Osteocyte (in vitro differentiated cells): ENCODE results near the gene ABHD11. TPM values are rescaled to one million over a fixed set of nuclear protein-coding genes. Genes with fewer than 3 reads are reported as not detected.

ENCODE experiments used
- DNase-seq: peaks from one replicate; pipeline ENCODE4 v3.0.0; 2021; ENCODE audit warnings: mixed read lengths; ENCODE audit not compliant: unreplicated experiment; ENCODE audit errors: extremely low spot score
- H3K27ac Mint-ChIP-seq: one replicate; pipeline ENCODE4 v1.8.0; 2021; ENCODE audit warnings: mild to moderate bottlenecking, mixed read lengths; ENCODE audit not compliant: unreplicated experiment
- H3K27me3 Mint-ChIP-seq: one replicate; pipeline ENCODE4 v1.8.0; 2021; ENCODE audit warnings: mixed read lengths; ENCODE audit not compliant: unreplicated experiment
- H3K36me3 Mint-ChIP-seq: one replicate; pipeline ENCODE4 v1.8.0; 2021; ENCODE audit warnings: mixed read lengths; ENCODE audit not compliant: unreplicated experiment
- H3K4me1 Mint-ChIP-seq: one replicate; pipeline ENCODE4 v1.8.0; 2021; ENCODE audit warnings: mixed read lengths; ENCODE audit not compliant: unreplicated experiment
- H3K4me3 Mint-ChIP-seq: one replicate; pipeline ENCODE4 v1.8.0; 2021; ENCODE audit warnings: mild to moderate bottlenecking, moderate library complexity, mixed read lengths; ENCODE audit not compliant: unreplicated experiment
- H3K9me3 Mint-ChIP-seq: one replicate; pipeline ENCODE4 v1.8.0; 2021; ENCODE audit warnings: mixed read lengths; ENCODE audit not compliant: unreplicated experiment
- total RNA-seq: library from RNA; stranded (reverse); gene quantifications from 2 replicates; pipeline ENCODE4 v1.2.1, GENCODE V29; 2021
- TF ChIP-seq, protein P1 (sequence below): fragments of 200-600 bp; sonication (generic); IDR thresholded peaks from 2 replicates; pipeline ENCODE4 v1.5.0; 2021; ENCODE audit warnings: antibody characterized with exemption, mild to moderate bottlenecking, moderate library complexity

Gene ABHD11
- total RNA-seq, 1 donor from 2014 or later: 17.4 TPM

GRCh38 chr7:73703757-73704639 is 34.6 kb downstream of the ABHD11 start:
- TF ChIP-seq, protein P1, sequence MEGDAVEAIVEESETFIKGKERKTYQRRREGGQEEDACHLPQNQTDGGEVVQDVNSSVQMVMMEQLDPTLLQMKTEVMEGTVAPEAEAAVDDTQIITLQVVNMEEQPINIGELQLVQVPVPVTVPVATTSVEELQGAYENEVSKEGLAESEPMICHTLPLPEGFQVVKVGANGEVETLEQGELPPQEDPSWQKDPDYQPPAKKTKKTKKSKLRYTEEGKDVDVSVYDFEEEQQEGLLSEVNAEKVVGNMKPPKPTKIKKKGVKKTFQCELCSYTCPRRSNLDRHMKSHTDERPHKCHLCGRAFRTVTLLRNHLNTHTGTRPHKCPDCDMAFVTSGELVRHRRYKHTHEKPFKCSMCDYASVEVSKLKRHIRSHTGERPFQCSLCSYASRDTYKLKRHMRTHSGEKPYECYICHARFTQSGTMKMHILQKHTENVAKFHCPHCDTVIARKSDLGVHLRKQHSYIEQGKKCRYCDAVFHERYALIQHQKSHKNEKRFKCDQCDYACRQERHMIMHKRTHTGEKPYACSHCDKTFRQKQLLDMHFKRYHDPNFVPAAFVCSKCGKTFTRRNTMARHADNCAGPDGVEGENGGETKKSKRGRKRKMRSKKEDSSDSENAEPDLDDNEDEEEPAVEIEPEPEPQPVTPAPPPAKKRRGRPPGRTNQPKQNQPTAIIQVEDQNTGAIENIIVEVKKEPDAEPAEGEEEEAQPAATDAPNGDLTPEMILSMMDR: no peak
- Mint-ChIP-seq H3K4me1 (peaks cover 37% of the 10 kb centered on the region), H3K4me3 (no peak overlapping the region), H3K27ac (no peak overlapping the region), H3K27me3 (no peaks in the 10 kb centered on the region), H3K36me3 (peaks cover 13% of the 10 kb centered on the region), H3K9me3 (no peaks in the 10 kb centered on the region)
- no peak for DNase-seq

DNA sequence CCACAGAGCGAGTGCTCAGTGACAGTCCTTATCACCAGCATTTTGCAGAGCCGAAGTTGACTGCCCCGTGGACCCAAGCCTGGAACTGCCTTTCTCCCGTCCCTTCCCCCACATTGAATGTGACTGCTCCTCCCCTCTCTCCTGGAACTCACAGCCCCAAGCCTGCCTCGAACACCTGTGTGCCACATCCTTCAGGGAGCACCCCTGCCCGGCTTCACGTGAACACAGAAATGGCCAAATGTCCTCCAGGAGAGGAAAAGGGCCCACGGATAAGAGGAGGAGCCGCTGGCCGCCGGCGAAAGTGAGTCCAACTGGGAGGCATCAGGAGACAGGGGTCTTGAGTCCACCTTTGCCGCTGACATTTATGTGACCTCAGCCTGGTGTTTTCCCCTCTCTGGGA is 35.4 kb downstream of the ABHD11 start:
- H3K4me1 Mint-ChIP-seq: peaks cover 36% of the 10 kb centered on the region
- H3K4me3 Mint-ChIP-seq: no peak overlapping the region
- peaks cover 11% of the 10 kb centered on the region for H3K36me3 Mint-ChIP-seq
- DNase-seq: no peak
- no peaks in the 10 kb centered on the region for H3K27me3 Mint-ChIP-seq
- H3K27ac Mint-ChIP-seq: no peak overlapping the region
- no peaks in the 10 kb centered on the region for H3K9me3 Mint-ChIP-seq
- TF ChIP-seq, protein P1: no peak

DNA sequence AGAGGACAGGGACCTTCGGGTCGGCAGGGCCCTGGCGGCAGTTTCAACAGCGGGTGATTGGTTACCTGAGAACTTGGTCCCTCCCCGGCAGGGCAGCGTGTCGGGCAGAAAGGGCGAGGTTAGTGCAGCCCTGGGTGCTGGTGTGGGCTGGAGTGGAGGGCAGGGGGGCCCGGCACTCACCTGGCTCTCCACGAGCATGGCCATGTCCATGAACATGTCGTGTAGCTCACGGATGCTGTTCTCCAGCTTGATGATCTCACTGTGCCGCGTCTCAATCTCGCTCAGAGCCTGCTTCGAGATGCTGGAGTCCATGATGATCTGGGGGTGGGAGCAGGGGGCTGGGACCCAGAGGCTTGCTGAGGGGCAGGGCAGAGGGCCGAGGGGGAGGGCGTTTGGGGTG is 35.9 kb downstream of the ABHD11 start:
- Mint-ChIP-seq H3K27me3 (no peaks in the 10 kb centered on the region), H3K27ac (peak overlapping the region; percentile 58), H3K9me3 (no peaks in the 10 kb centered on the region), H3K36me3 (peaks cover 11% of the 10 kb centered on the region), H3K4me3 (no peak overlapping the region), H3K4me1 (peaks cover 35% of the 10 kb centered on the region)
- TF ChIP-seq, protein P1: no peak
- no peak for DNase-seq

- Mint-ChIP-seq H3K36me3 (peaks cover 14% of the 10 kb centered on the region), H3K4me1 (peaks cover 31% of the 10 kb centered on the region), H3K27me3 (no peaks in the 10 kb centered on the region), H3K27ac (peak overlapping the region; percentile 58), H3K4me3 (no peak overlapping the region), H3K9me3 (no peaks in the 10 kb centered on the region)
- TF ChIP-seq, protein P1: no peak
- DNase-seq: no peak
Measured at GRCh38 chr7:73702226-73702625, 36.4 kb downstream of the ABHD11 start.

DNA sequence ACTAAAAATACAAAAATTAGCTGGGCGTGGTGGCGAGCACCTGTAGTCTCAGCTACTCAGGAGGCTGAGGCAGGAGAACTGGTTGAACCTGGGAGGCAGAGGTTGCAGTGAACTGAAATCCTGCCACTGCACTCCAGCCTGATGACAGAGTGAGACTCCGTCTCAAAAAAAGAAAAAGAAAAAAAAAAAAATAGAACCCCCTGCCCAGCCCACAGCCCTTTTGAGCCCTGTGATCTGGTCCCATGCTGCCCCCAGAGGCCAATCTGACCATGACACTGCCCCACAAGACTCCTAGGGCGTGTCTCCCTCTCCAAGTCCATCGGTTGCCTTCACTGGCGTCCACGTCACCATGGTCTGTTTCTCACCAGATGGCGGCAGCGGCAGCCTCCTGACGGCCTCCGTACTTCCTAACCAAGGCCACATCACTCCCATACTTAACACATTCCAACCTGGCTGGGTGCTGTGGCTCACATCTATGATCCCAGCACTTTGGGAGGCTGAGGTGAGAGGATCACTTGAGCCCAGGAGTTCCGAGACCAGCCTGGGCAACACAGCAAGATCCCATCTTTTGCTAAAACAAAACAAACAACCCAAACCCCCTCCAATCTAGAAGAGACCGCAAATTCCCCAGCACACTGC is 37.1 kb downstream of the ABHD11 start:
- H3K4me1 Mint-ChIP-seq: peaks cover 23% of the 10 kb centered on the region
- H3K27ac Mint-ChIP-seq: no peak overlapping the region
- no peaks in the 10 kb centered on the region for H3K27me3 Mint-ChIP-seq
- TF ChIP-seq, protein P1: peak; percentile 60
- H3K36me3 Mint-ChIP-seq: peaks cover 21% of the 10 kb centered on the region
- no peaks in the 10 kb centered on the region for H3K9me3 Mint-ChIP-seq
- no peak for DNase-seq
- H3K4me3 Mint-ChIP-seq: no peak overlapping the region
